Lower lobe of right lung (tissue), 2 donors: ENCODE measurements around the gene ARHGAP24. TPM values are rescaled to one million over a fixed set of nuclear protein-coding genes. Genes with fewer than 3 reads are reported as not detected.
A peak's percentile ranks its signal among the peaks of the same experiment; 100 is the strongest.
"Not testable (repeated sequence)": the region's sequence is repeated elsewhere in the genome, so short reads cannot be mapped to it uniquely, and the experiment has no call there.

Experiments
- ATAC-seq, 2 donors: fragments of 200-7000 bp; cut with Tn5 transposase; one replicate each; pipeline ENCODE4 v1.9.1; 2020 to 2022; ENCODE audit warnings: mild to moderate bottlenecking in 2 of 2, moderate library complexity in 2 of 2
- DNase-seq: peaks from one replicate; pipeline ENCODE4 v3.0.0-alpha.2; 2020
- H3K27ac ChIP-seq: fragments of 200-600 bp; one replicate; pipeline ENCODE4 v1.8.0; 2022
- H3K27me3 ChIP-seq: fragments of 200-600 bp; one replicate; pipeline ENCODE4 v1.8.0; 2022; ENCODE audit warnings: low read depth
- H3K36me3 ChIP-seq: fragments of 200-600 bp; one replicate; pipeline ENCODE4 v1.8.0; 2022; ENCODE audit warnings: mild to moderate bottlenecking
- H3K4me1 ChIP-seq: fragments of 200-600 bp; one replicate; pipeline ENCODE4 v1.8.0; 2022
- H3K4me3 ChIP-seq: fragments of 200-600 bp; one replicate; pipeline ENCODE4 v1.8.0; 2022; ENCODE audit warnings: mild to moderate bottlenecking
- H3K9me3 ChIP-seq: fragments of 200-600 bp; one replicate; pipeline ENCODE4 v1.8.0; 2022
- intact Hi-C: fragments of 100-400 bp; cut with DNase I; formaldehyde crosslinking; loops from one replicate; pipeline ENCODE4 v1.11.0; 2022
- total RNA-seq: library from RNA; stranded (reverse); fragmentation: NEBNext Ultra II Directional; extraction: Animal tissue kit (Norgen Biotek cat#: 25700); gene quantifications from one replicate; pipeline ENCODE4 v1.2.1, GENCODE V29; 2021
- TF ChIP-seq, protein P1 (sequence below): fragments of 200-600 bp; IDR thresholded peaks from one replicate; pipeline ENCODE4 v1.8.0; 2022; ENCODE audit warnings: antibody characterized with exemption, mild to moderate bottlenecking
- donor health status: DM: no; HTN: yes; CAD: no; lungs with severe emphysema.

The ARHGAP24 gene
- total RNA-seq, 1 donor from 2014 or later: 28.7 TPM

DNA sequence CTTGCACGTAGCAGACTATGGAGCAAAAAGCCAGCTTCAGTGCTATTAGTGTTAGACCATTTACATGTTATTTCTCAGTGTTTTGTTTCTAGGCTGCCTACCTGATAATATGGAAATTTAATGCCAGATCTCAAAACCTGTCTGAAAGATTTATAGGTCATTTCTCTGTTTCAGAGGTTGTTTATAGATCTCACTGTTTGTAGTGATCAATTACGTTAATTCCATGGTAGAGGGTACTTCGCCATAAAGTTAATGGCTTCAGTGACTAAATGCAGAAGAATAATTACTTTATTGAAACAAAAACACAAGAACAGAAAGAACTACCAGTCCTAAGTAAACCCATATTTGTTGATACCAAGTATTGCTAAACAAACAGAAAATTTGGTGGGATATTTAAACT lies 420.8 kb downstream of the ARHGAP24 start:
- ATAC-seq: no peak
- intact Hi-C loops: no loop called here

DNA sequence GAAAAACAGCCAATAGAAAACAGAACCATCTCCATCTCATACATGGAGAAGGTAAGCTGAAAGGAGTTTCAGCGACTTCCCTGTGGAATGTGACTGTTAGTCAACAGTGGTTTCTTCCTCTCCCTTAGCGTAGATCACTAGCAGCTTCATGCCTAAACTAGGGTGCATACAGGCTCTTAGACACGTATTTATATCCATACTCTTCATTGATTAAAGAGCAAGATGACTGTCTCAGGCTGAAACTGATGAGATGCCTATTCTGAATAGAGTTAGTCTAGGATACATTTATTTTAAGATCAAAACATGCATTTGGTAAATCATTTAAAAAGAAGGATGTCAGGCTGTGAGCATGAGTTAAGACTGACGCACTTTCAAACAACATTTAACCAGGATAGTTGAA lies 423.3 kb downstream of the ARHGAP24 start:
- TF ChIP-seq, protein P1, sequence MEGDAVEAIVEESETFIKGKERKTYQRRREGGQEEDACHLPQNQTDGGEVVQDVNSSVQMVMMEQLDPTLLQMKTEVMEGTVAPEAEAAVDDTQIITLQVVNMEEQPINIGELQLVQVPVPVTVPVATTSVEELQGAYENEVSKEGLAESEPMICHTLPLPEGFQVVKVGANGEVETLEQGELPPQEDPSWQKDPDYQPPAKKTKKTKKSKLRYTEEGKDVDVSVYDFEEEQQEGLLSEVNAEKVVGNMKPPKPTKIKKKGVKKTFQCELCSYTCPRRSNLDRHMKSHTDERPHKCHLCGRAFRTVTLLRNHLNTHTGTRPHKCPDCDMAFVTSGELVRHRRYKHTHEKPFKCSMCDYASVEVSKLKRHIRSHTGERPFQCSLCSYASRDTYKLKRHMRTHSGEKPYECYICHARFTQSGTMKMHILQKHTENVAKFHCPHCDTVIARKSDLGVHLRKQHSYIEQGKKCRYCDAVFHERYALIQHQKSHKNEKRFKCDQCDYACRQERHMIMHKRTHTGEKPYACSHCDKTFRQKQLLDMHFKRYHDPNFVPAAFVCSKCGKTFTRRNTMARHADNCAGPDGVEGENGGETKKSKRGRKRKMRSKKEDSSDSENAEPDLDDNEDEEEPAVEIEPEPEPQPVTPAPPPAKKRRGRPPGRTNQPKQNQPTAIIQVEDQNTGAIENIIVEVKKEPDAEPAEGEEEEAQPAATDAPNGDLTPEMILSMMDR: no peak
- H3K27ac ChIP-seq: no peak overlapping the region
- DNase-seq (no peak), ATAC-seq (no peak)
- no peaks in the 10 kb centered on the region for H3K9me3 ChIP-seq
- intact Hi-C loops: no loop called here
- no peak overlapping the region for H3K4me3 ChIP-seq
- H3K4me1 ChIP-seq: no peaks in the 10 kb centered on the region
- H3K36me3 ChIP-seq: no peaks in the 10 kb centered on the region
- H3K27me3 ChIP-seq: no peaks in the 10 kb centered on the region

More for the DNA sequence above, 420.8 kb downstream of the ARHGAP24 start:
- no peak overlapping the region for H3K27ac ChIP-seq
- H3K27me3 ChIP-seq: no peaks in the 10 kb centered on the region
- no peak for DNase-seq
- no peak overlapping the region for H3K4me3 ChIP-seq
- TF ChIP-seq, protein P1: no peak
- no peaks in the 10 kb centered on the region for H3K9me3 ChIP-seq
- no peaks in the 10 kb centered on the region for H3K36me3 ChIP-seq
- no peaks in the 10 kb centered on the region for H3K4me1 ChIP-seq

DNA sequence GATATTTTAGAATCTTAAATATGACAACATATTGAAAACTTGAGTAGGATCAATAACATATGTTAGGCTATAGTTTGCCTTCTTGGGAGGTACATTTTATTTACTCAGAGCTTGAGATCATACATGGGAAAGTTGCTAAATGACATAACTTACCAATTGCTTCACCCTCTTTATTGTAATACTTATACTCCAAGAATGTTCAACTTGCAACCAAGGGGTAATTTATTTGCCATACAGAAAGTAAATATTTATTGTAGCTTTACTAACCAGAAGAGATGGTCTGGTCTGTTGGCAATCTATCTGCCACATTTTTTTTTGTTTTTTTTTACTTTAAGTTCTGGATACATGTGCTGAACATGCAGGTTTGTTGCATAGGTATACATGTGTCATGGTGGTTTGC lies 426.6 kb downstream of the ARHGAP24 start:
- intact Hi-C loops: no loop called here
- H3K36me3 ChIP-seq: no peaks in the 10 kb centered on the region
- H3K27me3 ChIP-seq: no peaks in the 10 kb centered on the region
- ATAC-seq (peak in 1 of 2 donors; percentile 46), DNase-seq (no peak)
- no peak overlapping the region for H3K4me3 ChIP-seq
- H3K4me1 ChIP-seq: no peaks in the 10 kb centered on the region
- no peaks in the 10 kb centered on the region for H3K9me3 ChIP-seq
- H3K27ac ChIP-seq: no peak overlapping the region
- TF ChIP-seq, protein P1: no peak

DNA sequence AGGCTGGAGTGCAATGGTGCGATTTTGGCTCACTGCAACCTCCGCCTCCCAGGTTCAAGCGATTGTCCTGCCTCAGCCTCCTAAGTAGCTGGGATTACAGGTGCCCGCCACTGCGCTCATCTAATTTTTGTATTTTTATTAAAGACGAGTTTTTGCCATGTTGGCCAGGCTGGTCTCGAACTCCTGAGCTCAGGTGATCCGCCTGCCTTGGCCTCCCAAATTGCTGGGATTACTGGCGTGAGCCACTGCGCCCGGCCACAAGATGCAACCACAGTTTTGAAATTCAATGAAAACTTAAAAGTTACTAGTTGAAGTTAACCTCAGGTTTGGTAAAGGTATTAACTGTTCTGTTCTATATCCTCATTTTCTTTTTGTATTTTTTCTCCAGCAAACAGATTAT lies 427.7 kb downstream of the ARHGAP24 start:
- H3K4me3 ChIP-seq, ATAC-seq, H3K27me3 ChIP-seq, H3K36me3 ChIP-seq, intact Hi-C loops, H3K4me1 ChIP-seq, H3K27ac ChIP-seq, H3K9me3 ChIP-seq, DNase-seq: not testable (repeated sequence)

DNA sequence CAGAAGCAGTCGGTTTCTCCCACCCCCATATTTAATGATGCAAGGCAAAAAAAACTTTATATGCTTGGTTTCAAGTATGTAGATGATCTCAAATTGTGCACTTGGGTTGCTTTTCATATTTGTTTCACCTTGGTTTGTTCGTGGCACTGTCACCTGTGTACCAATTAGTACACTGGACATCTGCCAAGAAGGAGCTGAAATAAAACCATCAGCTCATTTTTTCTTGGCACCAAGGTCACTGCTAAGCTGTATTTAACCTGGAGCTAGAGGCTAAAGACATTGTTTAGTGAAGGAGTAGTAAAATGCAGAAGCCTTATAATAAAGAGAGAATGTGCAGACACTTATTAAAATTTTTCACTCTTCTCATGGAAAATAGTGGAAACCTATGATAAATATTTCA lies 430.8 kb downstream of the ARHGAP24 start:
- no peak for DNase-seq
- H3K27ac ChIP-seq: no peak overlapping the region
- TF ChIP-seq, protein P1: no peak
- intact Hi-C loops: no loop called here
- no peaks in the 10 kb centered on the region for H3K27me3 ChIP-seq
- no peak overlapping the region for H3K4me3 ChIP-seq
- H3K36me3 ChIP-seq: no peaks in the 10 kb centered on the region
- H3K9me3 ChIP-seq: no peaks in the 10 kb centered on the region
- no peaks in the 10 kb centered on the region for H3K4me1 ChIP-seq
- ATAC-seq: no peak

DNA sequence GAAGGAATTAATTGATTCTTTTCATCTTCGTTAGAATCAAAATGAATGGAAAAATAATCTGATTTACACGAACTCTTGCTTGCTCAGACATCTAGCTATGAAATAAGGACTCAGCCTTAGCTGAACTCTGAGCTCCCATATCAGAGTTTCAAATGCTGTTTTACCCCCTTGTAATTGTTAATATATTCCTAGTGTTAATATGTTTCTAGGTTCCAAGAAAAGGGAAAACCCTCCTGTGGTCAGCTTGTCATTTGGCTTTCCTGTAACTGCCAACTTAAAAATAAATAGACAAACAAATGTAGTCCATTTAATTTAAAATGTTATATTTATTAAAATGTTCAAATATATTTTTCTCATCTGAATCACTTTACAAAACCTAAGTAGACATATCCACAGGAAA lies 432.1 kb downstream of the ARHGAP24 start:
- H3K4me3 ChIP-seq: no peak overlapping the region
- intact Hi-C loops: no loop called here
- TF ChIP-seq, protein P1: no peak
- H3K4me1 ChIP-seq: no peaks in the 10 kb centered on the region
- H3K27ac ChIP-seq: no peak overlapping the region
- DNase-seq: no peak
- H3K9me3 ChIP-seq: no peaks in the 10 kb centered on the region
- H3K36me3 ChIP-seq: no peaks in the 10 kb centered on the region
- ATAC-seq: no peak
- H3K27me3 ChIP-seq: no peaks in the 10 kb centered on the region
